HFFc6 (cell line): Measurements from ENCODE around the gene MDM4. TPM values are rescaled to one million over a fixed set of nuclear protein-coding genes. Genes with fewer than 3 reads are reported as not detected.
A peak's percentile ranks its signal among the peaks of the same experiment; 100 is the strongest.

ENCODE experiments used
- DNase-seq: peaks from one replicate; pipeline ENCODE4 v3.0.0-alpha.2; 2018
- H3K27ac Mint-ChIP-seq: 2 replicates; pipeline ENCODE4 v1.8.0; 2020; ENCODE audit warnings: mild to moderate bottlenecking, mixed read lengths
- H3K27me3 Mint-ChIP-seq: 2 replicates; pipeline ENCODE4 v1.8.0; 2021; ENCODE audit warnings: mild to moderate bottlenecking, moderate library complexity, mixed read lengths; ENCODE audit not compliant: insufficient read depth
- H3K36me3 Mint-ChIP-seq: 2 replicates; pipeline ENCODE4 v1.8.0; 2021; ENCODE audit warnings: low read depth, mixed read lengths
- H3K4me1 Mint-ChIP-seq: 2 replicates; pipeline ENCODE4 v1.8.0; 2020; ENCODE audit warnings: low read depth, mixed read lengths
- H3K4me3 Mint-ChIP-seq: 2 replicates; pipeline ENCODE4 v1.8.0; 2020; ENCODE audit warnings: mild to moderate bottlenecking, moderate library complexity, mixed read lengths
- H3K9me3 Mint-ChIP-seq: 2 replicates; pipeline ENCODE4 v1.8.0; 2020; ENCODE audit warnings: mild to moderate bottlenecking, mixed read lengths
- total RNA-seq, 6 experiments: library from RNA; stranded (reverse); fragmentation: NEBNext Ultra II Directional; extraction: Animal tissue kit (Norgen Biotek cat#: 25700); gene quantifications; 2 replicates in 1 of 6; 3 replicates in 5 of 6; pipeline ENCODE4 v1.2.3, GENCODE V29; 2021
- TF ChIP-seq, protein P1 (sequence below): fragments of 200-600 bp; sonication (generic); IDR thresholded peaks from 2 replicates; pipeline ENCODE4 v1.5.0; 2021; ENCODE audit warnings: antibody characterized with exemption, mild to moderate bottlenecking

MDM4 gene
- total RNA-seq, 6 experiments from 2014 or later, result 21.9 to 28.1 (median 22.7) TPM

DNA sequence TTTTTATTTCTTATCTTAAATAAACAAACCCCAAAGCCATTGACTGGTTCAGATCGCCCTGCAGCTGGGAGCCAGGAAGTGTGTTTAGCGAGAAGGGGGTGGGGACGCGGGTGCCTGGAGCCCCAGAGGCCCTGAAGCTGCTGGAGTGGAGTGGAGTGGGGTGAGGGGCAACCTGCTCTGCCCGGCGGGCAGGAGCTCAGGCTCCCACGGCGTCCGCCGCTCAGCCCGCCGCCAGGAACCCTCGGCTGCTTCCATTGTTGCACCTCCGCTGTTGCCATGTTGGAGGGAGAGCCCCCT, 22.3 kb upstream of the MDM4 start:
- peak overlapping the region; percentile 24; the same call in 1 of the 2 replicates for H3K27ac Mint-ChIP-seq
- peaks cover 21% of the 10 kb centered on the region for H3K4me1 Mint-ChIP-seq
- no peak for DNase-seq
- no peaks in the 10 kb centered on the region for H3K9me3 Mint-ChIP-seq
- TF ChIP-seq, protein P1, sequence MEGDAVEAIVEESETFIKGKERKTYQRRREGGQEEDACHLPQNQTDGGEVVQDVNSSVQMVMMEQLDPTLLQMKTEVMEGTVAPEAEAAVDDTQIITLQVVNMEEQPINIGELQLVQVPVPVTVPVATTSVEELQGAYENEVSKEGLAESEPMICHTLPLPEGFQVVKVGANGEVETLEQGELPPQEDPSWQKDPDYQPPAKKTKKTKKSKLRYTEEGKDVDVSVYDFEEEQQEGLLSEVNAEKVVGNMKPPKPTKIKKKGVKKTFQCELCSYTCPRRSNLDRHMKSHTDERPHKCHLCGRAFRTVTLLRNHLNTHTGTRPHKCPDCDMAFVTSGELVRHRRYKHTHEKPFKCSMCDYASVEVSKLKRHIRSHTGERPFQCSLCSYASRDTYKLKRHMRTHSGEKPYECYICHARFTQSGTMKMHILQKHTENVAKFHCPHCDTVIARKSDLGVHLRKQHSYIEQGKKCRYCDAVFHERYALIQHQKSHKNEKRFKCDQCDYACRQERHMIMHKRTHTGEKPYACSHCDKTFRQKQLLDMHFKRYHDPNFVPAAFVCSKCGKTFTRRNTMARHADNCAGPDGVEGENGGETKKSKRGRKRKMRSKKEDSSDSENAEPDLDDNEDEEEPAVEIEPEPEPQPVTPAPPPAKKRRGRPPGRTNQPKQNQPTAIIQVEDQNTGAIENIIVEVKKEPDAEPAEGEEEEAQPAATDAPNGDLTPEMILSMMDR, result no peak
- H3K4me3 Mint-ChIP-seq, result peak overlapping the region; percentile 88
- H3K27me3 Mint-ChIP-seq, result peaks cover 24% of the 10 kb centered on the region
- no peaks in the 10 kb centered on the region for H3K36me3 Mint-ChIP-seq

DNA sequence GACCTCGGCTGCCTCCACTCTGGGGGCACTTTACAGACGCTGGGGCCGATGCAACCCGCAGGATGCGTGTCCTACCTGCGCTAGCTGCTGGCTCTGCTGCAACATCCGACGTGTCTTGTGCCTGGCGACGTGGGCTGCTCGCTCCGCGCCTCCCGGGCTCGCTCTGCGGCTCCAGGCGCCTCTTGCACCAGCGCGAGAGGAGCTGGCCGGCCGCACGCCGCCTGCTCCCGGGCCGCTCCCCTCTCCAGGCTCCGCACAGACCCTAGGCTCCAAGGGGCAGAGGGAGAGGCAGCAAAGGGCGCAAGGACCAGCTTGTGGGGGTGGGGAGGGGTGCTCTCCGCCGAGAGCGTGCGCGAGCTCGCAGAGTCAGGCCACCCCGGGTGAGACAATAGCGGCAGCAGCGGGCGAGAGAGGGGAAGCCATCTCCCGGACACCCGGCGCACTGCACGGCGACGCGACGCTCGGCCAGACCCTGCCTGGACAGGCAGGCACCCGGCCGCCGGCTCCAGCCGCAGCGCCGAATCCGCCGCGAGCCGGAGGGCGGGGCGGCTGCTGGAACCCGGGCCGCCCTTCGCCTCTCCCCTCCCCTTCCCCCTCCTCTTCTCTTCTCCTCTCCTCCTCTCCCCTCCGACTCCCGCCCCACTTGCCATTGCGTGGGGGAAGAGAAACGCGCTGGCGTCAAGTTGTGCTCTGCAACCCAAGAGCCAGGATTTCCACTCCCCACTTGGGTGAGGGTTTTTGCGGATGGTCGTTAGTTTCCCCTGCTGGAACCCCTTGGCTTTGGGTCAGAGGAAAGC, 21.7 kb upstream of the MDM4 start, which contains the start of gene PIK3C2B:
Gene PIK3C2B (minus strand): TSS at position 525 of the 797 bp plus-strand sequence. CDS start 25,003 bp downstream, outside the sequence.
- peak; percentile 72 for DNase-seq
- H3K4me1 Mint-ChIP-seq, result peaks cover 21% of the 10 kb centered on the region
- peaks cover 24% of the 10 kb centered on the region for H3K27me3 Mint-ChIP-seq
- H3K36me3 Mint-ChIP-seq, result no peaks in the 10 kb centered on the region
- H3K4me3 Mint-ChIP-seq, result peak within 1 kb of the TSS; percentile 88
- H3K27ac Mint-ChIP-seq, result peak within 1 kb of the TSS; percentile 24; the same call in 1 of the 2 replicates
- TF ChIP-seq, protein P1, result peak; percentile 77
- H3K9me3 Mint-ChIP-seq, result no peaks in the 10 kb centered on the region

DNA sequence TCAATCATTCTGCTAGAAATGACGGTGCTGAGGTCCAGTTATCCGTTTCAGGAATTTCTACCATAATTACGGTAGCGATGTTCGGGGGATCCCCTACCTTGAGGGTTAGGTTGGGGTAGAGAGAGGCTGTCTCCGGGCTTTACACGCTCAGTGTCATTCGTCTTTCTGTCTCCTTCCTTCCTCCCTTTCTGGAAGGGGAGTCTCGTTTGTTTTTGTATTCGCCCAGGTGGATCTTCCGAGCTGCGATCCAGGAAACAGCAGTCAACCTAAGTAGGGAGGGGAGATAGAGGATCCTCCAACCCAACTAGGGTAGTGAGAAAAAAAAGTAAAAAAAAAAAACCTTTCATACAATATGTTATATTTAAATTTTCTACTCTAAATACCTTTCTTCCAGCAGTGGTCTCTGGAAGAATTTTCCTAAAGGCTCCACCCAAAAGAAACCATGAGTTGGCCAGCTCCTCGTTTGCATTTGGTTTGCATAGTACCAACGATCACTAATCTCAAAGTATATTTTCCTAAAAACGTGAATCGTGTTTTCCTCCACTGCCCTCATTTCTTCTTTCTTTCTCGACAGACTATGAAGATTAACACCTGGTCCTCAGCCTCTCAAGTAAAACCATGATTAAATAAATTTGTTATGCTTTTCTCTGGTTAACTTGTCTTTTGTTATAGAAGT, 21.0 kb upstream of the MDM4 start:
- H3K36me3 Mint-ChIP-seq, result no peaks in the 10 kb centered on the region
- TF ChIP-seq, protein P1, result no peak
- H3K4me3 Mint-ChIP-seq, result peak overlapping the region; percentile 88
- no peak for DNase-seq
- peaks cover 21% of the 10 kb centered on the region for H3K4me1 Mint-ChIP-seq
- no peak overlapping the region for H3K27ac Mint-ChIP-seq
- peaks cover 23% of the 10 kb centered on the region for H3K27me3 Mint-ChIP-seq
- no peaks in the 10 kb centered on the region for H3K9me3 Mint-ChIP-seq

DNA sequence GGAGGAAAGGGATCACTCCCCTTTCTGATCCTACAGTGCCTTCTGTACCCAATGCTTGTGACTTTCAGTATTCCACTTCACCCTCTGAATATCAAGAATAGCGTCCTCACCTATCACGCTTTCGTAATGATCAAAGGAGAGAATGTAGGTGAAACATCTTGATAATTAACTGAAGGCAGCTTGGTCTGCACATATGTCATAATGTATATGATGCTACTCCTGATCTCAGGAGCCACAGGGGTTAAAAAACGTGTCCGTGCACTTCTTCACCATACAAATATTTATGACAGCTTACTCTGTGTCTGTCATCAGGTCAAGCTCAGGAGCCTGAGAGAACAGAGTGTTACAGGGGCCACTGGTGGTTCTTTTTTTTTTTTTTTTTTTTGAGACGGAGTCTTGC, 20.4 kb upstream of the MDM4 start:
- Mint-ChIP-seq H3K27me3 (peaks cover 19% of the 10 kb centered on the region), H3K4me1 (peaks cover 21% of the 10 kb centered on the region), H3K9me3 (no peaks in the 10 kb centered on the region), H3K27ac (no peak overlapping the region), H3K36me3 (no peaks in the 10 kb centered on the region), H3K4me3 (peak overlapping the region; percentile 36; the same call in 1 of the 2 replicates)
- TF ChIP-seq, protein P1, result no peak
- no peak for DNase-seq

DNA sequence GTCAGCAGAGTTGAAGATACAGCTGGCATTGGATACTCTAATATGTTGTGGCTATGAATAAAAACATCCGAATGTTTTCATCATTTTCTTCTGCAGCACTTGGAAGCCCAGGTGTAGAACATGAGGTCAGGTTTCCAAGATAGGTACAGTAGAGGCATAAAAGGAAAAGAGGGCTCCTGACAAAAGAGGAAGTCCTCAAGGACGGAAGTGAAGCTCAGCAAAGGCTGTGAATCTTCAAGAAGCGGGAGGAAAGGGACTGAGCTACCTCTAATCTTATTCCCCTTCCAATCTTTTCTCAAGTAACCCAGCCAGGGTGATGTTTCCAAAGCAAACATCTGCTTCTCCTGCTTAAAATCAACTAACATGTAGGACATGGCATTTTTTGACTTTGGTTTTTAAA, 17.2 kb upstream of the MDM4 start:
- H3K4me1 Mint-ChIP-seq, result peaks cover 18% of the 10 kb centered on the region

More for the DNA sequence above, 17.2 kb upstream of the MDM4 start:
- no peaks in the 10 kb centered on the region for H3K9me3 Mint-ChIP-seq
- no peaks in the 10 kb centered on the region for H3K36me3 Mint-ChIP-seq
- H3K4me3 Mint-ChIP-seq, result no peak overlapping the region
- H3K27ac Mint-ChIP-seq, result no peak overlapping the region
- DNase-seq, result no peak
- H3K27me3 Mint-ChIP-seq, result peaks cover 17% of the 10 kb centered on the region
- TF ChIP-seq, protein P1, result no peak
